HG03039 (cell line): Measurements from ENCODE around the gene NAT8.
"Not testable (repeated sequence)": the region's sequence is repeated elsewhere in the genome, so short reads cannot be mapped to it uniquely, and the experiment has no call there.

ENCODE experiments used
- ATAC-seq: cut with Tn5 transposase; IDR thresholded peaks from one replicate; pipeline ENCODE4 v1.9.1; 2021; ENCODE audit warnings: mild to moderate bottlenecking, moderate library complexity; ENCODE audit not compliant: unreplicated experiment

Gene NAT8

DNA sequence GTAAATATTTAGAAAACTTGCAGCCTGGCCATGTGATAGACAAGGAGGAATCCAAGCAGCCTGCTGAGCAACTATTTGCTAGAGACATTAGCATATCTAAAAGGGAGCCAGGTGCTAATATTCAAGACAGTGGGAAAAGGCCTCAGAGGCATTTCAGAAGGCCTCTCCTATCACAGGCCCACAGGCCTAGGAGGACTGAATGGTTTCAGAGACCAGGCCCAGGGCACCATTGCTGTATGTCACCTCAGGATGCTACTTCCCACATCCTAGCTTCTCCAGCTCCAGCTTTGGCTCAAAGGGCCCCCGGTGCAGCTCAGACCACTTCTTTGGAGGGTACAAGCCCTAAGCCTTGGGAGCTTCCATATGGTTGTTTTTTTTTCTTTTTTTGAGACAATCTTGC lies 3.8 kb downstream of the NAT8 start:
- ATAC-seq, result no peak

DNA sequence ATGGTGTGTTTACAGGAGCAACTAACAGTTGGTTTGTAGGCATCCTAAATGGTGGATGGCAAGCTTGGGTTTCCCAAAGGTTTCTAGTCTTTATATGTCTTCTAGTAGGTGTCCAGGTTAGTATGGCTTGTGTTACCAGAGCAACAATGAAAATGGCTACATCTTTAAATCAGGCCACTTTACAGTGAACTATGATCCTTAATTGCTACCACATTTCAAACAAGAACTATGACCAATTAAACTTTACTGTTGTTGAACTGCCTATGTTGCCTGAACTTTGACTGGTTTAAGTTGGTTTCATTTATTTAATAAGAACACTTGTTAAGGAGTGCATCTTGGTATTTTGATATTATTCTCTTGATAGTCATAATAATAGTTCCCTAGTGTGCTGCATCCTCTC lies 5.2 kb downstream of the NAT8 start:
- ATAC-seq, result not testable (repeated sequence)

DNA sequence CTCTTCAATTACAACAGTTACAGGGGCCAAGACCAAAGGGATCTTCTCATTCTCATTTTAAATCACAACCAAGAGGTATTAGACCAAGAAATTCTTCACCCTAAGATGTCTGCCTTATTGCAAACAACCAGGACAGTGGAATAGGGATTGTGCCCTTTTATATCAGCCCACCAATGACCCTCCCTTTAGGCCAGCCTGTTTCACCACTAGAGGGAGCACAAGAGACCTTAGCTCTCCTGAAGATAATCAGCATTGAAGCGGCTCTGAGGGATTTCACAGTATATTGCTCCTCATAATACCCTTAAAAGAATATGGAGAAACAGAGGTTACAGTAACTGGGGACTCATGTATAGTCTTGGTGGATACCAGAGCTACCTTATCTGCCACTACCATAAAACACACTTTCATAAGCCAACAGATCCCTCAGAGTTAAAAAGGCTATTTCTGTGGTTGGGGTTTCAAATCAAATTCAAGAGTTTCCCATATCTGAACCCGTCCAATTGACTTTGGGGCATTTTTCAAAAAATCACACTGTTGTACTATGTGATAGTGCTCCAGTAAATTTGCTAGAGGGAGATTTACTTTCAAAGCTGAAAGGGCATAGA lies 11.5 kb downstream of the NAT8 start:
- not testable (repeated sequence) for ATAC-seq

DNA sequence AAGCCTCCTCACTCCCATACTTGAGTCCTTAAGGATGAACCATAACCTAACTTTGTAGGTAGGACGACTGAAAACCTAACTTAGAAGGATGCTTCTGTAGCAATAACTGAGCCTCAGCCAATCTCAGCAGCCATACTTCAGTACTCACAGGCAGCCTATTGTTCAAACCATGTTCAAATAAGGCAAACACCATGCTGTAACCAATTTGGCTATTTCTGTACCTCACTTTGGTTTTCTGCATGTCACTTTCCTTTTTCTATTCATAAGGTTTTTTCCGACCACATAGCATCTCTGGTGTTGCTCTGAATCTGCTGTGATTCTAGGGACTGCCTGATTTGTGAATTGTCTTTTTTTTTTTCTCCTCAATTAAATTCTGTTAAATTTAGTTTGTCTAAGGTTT lies 13.7 kb downstream of the NAT8 start:
- ATAC-seq, result peak; percentile 49

DNA sequence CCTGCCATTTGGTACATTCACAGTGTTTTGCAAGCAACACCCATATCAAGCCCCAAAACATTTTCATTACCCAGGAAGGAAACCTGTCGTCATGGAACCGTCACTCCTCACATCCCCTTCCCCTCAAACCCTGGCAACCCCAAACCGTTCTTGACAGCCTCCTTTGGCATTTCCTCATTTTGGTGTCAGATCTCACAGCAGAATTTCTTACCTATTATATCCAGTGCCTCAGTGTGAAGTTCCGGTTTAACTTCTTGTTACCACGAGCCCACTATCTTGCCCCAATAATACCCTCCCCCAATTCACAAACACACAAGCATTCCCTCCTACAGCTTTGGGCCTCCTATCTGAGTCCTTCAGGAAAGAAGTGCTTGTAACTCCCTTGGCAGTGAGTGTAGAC lies 16.0 kb downstream of the NAT8 start:
- not testable (repeated sequence) for ATAC-seq

DNA sequence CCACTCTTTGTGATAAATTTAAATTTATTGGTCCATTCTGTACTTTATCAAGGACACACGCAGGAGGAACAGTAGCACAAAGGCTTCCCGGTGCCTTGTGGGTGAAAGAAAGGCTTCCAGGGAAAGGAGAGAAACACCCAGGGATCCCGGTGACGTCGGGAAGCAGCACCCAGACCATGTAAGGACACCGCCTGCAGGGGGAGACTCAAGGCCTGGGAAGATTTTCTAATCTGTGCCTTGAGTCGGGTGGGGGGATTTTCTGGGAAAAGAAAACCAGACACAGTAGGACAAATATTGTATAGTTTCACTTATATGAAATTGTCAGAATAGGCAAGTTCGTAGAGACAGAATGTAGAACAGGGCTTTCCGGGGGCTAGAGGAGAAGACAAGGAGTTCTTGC lies 17.6 kb downstream of the NAT8 start:
- not testable (repeated sequence) for ATAC-seq

DNA sequence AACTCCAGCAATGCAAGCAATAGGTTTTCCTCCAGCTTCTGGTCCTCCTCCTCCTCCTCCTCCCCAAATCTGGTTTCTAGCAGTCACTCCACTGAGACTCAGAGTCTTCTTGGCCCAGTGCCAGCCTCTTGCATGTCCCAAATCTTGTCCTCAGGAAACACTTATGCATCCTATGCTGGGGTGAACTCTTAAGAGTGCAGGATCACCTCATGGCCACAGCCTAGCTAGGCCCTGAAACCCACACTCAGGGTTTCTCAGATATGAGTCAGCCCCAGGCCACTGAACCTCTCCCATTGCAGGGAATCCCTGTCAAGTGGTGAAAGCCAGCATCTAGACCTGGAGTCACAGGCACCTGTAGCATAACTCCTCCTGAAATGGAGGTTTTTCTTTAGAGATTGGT lies 18.2 kb downstream of the NAT8 start:
- ATAC-seq, result not testable (repeated sequence)

DNA sequence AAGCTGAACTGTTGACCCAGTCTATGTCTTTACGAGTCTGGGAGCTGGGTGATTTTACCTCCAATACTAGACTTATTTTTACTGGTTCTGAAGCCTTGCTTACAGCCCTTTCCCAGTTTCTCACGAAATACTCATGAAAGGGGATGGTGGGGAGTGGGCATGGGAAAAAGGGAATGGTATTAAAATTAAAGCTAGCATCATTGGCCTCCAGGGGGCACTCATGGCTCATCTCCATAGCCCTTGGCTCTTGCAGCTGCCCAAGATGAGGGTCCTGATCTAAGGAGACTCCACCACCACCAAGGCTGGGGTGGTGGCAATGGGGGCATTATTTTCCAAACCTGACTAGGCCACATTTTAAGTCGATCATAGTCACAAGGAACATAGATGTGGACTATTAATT lies 22.3 kb downstream of the NAT8 start:
- not testable (repeated sequence) for ATAC-seq

DNA sequence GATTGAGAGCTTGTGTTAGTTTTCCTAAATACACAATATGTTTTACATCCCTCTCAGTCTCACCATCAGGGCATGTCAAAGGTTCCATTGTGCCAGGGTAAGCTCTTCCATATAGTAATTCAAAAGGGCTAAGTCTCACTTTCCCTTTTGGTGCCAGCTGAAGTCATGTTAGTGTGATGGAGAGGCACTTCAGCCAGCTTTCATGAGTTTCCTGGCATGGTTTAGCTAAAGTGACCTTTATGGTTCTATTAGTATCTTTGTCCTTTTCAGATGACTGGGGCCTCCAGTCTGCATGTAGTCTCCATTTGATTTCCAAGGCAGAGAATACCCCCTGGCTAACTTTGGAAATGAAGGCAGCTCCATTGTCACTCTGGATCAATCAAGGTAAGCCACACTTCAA lies 27.2 kb downstream of the NAT8 start:
- no peak for ATAC-seq

DNA sequence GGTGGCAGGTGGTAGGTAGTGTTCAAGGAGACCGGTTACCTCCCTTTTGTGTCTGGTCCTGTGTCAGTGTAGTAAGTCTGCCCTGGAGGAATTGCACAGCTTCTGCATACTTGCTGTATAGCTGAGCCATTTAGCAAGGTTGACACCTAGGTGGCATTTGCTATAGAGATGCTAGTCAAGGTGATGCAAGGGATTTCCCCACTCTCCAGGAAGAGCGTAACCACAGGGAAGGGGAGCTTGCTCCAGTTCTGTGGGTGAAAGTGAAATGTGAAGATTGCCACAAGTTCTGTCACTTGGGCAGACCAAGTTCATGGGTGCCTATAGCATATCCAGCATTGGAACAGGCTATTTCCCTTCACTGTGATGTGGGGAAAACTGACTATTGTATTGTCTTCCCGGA lies 28.1 kb downstream of the NAT8 start:
- no peak for ATAC-seq

DNA sequence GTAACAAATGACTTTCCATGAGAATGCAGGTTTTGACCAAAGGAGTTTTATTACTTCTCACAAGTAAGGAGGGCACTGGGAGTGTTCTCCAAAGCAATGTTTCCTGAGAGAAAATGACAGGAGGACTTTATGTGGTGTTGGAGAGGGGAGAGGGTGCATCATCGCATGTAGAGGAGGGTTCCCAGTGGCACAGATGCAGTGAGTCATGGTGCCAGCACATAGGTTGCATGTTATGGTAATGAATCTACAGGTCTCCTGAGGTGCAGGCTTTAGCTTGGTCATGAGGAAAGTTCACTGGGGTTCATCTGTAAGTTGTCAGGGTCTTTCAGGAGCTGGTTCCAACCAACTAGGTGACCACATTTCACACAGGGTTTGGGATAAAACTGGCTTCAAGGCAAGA lies 30.4 kb downstream of the NAT8 start:
- ATAC-seq, result no peak

DNA sequence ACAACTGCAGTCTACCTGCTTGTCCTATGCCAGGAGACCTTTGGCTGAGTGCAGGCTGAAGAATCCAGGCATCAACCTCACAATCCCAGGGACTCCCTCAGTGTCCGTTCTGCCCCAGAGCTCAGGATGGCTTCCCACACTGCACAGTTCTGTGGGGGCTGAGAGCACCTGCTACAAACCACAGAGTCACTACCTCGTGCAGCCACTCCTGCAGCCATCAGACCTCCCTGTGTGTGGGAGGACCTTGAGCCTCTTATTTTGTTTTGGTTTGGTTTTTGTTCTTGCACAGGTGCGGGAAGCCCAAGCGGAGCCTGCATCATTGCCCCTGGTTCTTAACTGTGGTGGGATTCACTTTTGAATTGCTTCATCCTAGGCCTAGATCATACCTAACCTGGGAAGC lies 31.0 kb downstream of the NAT8 start:
- ATAC-seq, result peak; percentile 63

DNA sequence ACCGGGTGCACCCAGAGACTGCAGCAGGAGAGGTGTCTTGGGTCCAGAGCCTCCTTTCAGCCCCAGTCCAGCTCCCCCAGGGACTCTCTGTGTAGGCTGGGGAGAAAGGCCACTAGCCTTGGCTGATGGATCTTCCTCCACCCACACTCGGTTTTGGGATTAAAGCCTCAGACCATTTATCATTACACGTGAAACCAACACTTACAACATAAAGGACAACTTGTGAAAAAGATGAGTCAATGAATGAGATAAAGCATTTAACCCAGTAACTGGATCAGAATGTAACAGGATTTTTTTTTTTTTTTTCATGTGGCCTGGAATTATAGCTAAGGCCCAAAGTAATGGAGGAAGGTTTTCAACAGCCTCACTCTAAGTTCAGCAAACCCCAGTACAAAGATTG lies 32.1 kb downstream of the NAT8 start:
- ATAC-seq, result no peak

DNA sequence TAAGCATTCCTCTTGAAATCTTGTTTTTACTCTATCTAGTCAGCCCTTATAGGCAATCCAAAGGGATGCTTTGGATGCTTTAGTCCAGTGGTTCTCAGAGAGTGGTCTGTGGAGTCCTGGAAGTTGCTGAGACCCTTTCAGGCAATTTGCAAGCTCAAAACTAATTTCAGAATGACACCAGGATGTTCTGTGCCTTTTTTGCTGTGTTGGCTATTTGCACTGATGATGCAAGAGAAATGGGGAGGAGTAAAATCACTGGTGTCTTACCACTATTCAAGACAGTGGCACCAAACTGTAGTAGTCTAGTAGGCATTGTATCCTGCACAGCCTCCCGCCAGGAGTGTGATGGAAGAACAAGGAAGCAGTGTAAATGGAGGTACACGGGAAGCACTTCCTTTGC lies 37.6 kb downstream of the NAT8 start:
- ATAC-seq, result not testable (repeated sequence)

DNA sequence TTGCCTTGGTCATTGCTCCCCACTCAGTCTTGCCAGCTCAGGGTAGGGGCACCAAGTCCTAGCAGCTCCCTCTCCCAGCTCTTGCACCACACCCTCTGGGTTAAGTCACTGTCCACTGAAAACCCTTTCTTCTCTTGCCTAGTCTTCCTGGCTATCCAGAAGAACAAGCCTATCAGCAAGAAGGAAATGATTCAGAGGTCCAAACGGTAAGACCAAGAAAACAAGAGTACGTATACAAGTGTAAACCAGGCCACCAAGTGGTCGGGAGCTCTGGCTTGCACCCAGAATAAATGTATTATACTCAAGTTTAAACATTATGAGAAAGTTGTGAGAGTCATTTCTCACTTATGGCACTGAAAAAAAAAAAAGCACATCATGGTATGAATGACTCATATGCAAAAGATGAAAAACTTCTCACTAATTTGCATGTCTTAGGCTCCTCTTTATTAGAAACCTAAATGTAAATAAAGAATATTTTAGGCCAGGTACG lies 39.1 kb downstream of the NAT8 start:
- not testable (repeated sequence) for ATAC-seq

DNA sequence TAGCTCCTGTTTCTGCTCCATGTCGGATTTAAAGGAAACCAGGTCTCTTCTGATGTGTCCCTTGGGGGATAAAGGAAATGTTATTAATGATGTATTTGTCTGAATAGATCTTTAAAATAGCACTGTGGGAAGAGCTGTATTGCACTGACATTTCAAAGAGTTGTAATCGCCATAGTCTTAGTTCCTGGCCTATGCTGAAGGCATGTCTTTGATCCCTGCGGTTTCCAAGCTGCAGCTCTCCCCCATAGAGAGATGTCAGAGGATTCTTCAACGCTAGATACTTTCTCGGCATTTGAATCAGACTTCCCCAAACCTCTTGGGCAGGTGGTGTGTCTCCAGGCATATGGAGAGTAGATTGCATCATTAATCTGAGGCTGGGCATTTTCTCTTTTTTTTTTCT lies 40.4 kb downstream of the NAT8 start:
- no peak for ATAC-seq

DNA sequence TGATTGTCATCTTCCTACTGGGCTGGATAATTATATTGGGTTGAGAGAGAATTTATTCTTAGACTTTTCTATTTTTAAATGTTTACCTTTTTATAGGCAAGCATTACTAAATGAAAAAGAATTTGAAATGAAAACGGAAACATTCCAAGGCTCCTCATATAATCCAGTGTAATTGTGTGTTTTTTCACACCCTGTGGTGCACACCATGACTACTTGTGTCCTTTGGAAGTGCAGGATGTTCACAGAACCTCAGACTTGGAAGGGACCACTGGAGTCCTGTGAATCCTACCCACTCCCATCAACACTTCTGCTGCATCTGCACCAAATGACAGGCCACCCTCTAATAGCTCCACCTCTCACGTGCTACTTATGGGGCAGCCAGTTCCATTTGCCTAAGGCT lies 48.0 kb downstream of the NAT8 start:
- ATAC-seq, result no peak

DNA sequence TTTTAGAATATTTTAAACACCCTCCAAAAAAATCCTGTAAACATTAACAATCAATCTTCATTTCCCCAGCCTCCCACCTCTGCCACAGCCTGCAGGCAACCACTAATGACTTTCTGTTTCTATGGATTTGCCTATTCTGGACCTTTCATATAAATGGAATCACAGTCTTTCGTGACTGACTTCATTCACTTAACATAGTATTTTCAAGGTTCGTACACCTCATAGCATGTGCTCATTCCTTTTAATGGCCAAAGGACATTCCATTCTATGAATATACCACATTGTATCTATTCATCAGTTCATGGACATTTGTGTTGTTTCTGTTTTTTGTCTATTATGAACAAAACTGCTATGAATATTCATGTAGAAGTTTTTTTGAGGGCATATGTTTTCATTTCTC lies 48.5 kb downstream of the NAT8 start:
- ATAC-seq, result no peak
